CD4-positive, alpha-beta T cell treated with Interferon gamma for 1 hour (primary cell): ENCODE results near the gene MEIOC.

Experiments
- DNase-seq: peaks from one replicate; pipeline ENCODE4 v3.0.0-alpha.2; 2020

Gene MEIOC

DNA sequence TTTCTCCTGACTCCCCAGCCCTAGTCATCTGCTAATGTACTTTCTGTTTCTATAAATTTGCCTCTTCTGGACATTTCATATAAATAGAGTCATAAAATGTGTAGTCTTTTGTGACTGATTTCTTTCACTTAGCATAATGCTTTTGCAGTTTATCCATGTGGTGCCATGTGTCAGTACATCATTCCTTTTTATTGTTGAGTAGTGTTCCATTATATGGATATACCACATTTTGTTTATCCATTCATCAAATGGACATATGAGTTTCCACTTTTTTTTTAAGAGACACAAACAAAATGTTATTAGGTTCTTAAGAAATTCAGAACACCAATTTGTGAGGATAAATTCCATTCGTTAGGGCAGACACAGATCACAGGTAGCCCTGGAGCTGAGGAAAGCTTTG is 63.2 kb downstream of the MEIOC start:
- DNase-seq: no peak

DNA sequence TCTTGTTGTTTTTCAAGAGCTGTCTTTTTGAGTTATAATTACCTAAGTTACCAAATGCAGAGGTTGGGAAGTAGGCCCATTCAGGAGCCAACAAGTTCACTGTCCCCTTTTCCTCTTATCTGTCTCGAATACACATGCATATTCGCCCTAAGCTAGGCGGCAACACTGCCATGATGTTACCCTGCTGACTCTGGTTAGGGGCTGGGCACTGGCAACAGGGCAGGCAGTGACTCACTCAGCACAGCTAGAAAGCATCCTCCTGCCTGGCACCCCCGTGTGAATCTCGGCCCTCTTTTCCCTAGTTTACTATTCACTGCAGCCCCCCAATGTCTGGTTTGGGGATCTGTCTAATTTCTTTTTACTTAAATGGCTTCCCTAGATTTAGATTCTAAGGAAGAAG is 66.0 kb downstream of the MEIOC start:
- no peak for DNase-seq
